D721Med (cell line): ENCODE measurements around the gene C2CD4D.
"Not testable (repeated sequence)": the region's sequence is repeated elsewhere in the genome, so short reads cannot be mapped to it uniquely, and the experiment has no call there.

Experiments used
- DNase-seq: peaks from one replicate; pipeline ENCODE4 v3.0.0; 2011; ENCODE audit warnings: low spot score; ENCODE audit not compliant: insufficient read length
- FAIRE-seq: peaks from 2 replicates; lab custom pipeline; 2011; peaks lifted over from hg19 to GRCh38; lab: Jason Lieb, UNC
- TF ChIP-seq, protein P1 (sequence below): IDR thresholded peaks from 2 replicates; pipeline ENCODE4 v1.5.1; 2012; ENCODE audit warnings: mild to moderate bottlenecking, control low read depth; ENCODE audit not compliant: insufficient read depth; ENCODE audit errors: missing control alignments

The C2CD4D gene

DNA sequence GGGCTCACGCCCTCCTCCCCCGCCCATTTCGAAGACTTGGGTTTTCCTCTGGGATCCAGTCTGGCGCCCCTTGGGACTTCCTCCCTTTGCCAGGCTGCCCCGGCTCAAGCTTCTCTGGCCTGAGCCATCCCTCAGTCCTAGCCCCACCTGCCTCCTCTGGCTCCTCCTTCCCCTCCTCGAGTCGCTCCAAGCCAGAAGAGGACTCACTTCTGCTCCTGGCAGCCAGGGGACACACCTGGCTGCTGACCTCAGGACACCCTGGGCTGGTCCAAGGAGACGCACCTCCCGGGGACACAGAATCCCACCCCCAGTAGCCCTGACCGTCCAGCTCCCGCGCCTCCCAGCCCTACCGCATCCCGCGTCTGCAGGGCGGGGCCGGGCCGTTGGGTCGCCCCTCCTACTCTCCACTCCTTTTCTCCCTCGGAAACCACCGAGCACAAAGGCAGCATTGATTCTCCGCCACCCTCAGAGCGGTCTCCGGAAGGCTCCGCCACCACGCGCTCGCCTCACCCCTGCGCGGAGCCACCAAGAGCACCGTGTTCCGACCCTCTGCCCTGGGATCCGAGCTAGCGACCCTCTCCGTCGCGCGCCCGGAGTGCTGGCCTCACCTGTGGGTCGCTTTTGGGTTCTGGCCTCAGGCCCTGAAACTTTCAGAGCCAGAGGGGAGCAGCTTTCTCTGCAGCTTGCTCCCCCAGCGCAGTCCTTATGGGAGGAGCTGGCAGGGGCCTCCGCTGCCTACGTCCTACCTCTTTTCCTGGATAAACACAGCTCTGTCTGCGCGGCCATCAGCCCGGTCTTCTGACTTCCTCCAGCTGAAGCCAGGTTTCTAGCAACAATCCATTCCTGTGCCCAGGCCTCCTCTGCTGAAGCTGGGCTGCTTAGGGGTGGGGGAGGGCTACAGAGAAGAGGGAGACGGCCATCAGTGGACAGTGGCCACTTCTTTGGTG is at the start of gene C2CD4D:
Gene C2CD4D, minus strand, starts transcription at position 364 of the 947 bp plus-strand sequence. CDS start 831 bp downstream, outside the sequence.
- TF ChIP-seq, protein P1, sequence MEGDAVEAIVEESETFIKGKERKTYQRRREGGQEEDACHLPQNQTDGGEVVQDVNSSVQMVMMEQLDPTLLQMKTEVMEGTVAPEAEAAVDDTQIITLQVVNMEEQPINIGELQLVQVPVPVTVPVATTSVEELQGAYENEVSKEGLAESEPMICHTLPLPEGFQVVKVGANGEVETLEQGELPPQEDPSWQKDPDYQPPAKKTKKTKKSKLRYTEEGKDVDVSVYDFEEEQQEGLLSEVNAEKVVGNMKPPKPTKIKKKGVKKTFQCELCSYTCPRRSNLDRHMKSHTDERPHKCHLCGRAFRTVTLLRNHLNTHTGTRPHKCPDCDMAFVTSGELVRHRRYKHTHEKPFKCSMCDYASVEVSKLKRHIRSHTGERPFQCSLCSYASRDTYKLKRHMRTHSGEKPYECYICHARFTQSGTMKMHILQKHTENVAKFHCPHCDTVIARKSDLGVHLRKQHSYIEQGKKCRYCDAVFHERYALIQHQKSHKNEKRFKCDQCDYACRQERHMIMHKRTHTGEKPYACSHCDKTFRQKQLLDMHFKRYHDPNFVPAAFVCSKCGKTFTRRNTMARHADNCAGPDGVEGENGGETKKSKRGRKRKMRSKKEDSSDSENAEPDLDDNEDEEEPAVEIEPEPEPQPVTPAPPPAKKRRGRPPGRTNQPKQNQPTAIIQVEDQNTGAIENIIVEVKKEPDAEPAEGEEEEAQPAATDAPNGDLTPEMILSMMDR: no peak
- FAIRE-seq (no peak), DNase-seq (no peak)

DNA sequence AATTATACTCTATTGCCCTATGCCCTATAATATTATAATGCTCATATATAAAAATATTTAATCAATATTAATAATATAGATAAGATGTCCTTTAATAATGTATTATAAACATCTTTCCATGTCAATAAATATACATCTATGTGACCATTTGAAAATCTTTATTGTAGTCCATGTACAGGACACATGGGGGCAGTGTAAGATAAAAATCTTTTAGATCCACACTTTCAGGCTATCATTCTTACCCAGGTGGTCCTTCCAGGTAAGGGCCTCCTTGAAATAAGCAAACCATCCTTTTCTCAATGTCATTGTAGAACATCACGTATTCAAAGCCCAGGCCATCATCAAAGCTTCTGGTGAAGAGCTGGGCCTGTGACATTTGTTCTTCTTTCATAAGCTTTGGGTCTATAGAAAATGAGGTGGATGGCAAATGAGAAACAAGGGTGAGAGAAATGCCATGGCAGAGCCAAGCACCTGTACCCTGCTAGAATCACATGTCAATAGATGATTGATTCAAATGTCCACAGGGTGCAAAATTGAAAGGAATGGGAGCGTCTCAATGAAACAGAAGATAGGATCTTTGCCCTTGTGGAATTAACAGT is 49.5 kb upstream of the C2CD4D start:
- TF ChIP-seq, protein P1: peak; percentile 46
- FAIRE-seq: no peak
- DNase-seq: no peak

GRCh38 chr1:151887028-151887427 is 47.4 kb upstream of the C2CD4D start:
- TF ChIP-seq, protein P1: no peak
- DNase-seq (no peak), FAIRE-seq (no peak)

DNA sequence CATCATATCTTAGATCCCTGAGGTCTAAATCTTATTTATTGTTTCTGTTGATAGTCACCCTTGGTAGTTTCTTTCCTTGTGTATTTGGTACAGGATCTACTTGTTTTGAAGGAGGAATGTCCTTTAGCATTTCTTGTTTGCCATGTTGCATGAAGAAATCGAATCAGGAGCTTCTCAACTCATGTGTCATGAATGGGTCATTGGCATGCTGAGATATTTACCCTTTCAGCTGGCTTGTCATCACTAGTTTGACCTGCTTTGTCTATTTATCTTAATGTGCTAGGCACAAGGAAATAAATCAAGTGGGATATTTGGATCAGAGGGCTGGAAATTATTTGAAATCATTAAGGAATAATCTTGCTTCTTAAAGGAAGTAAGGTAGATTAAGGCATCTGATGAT is 45.9 kb upstream of the C2CD4D start:
- DNase-seq: no peak
- TF ChIP-seq, protein P1: no peak
- FAIRE-seq: no peak

GRCh38 chr1:151884879-151885278 is 45.3 kb upstream of the C2CD4D start:
- DNase-seq: not testable (repeated sequence)

GRCh38 chr1:151884445-151884844 is 44.8 kb upstream of the C2CD4D start:
- FAIRE-seq, DNase-seq: not testable (repeated sequence)

More at GRCh38 chr1:151884879-151885278, 45.3 kb upstream of the C2CD4D start:
- FAIRE-seq: not testable (repeated sequence)

DNA sequence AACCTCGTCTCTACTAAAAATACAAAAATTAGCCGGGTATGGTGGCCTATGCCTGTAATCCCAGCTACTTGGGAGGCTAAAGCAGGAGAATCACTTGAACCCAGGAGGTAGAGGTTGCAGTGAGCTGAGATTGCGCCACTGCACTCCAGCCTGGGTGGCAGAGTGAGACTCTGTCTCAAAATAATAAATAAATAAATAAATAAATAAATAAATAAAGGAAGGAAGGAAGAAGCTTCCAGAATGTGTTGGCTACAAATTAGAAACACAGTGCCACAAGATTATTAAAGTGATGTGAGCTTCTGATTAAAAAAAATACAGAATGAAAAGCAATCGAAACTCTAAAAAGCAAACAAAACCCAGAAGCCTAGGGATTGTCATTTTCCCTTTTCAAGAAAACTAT is 44.3 kb upstream of the C2CD4D start:
- not testable (repeated sequence) for DNase-seq, FAIRE-seq

DNA sequence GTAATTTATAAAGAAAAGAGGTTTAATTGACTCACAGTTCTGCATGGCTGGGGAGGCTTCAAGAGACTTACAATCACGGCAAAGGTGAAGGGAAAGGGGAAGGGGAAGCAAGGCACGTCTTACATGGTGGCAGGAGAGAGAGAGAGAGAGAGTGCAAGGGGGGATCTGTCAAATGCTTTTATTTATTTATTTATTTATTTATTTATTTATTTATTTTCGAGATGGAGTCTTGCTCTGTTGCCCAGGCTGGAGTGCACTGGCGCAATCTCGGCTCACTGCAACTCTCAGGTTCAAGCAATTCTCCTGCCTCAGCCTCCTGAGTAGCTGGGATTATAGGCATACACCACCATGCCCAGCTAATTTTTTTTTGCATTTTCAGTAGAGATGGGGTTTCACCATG is 43.3 kb upstream of the C2CD4D start:
- not testable (repeated sequence) for DNase-seq, FAIRE-seq

- FAIRE-seq: no peak
- TF ChIP-seq, protein P1: no peak
- no peak for DNase-seq
These were observed 42.8 kb upstream of the C2CD4D start for GRCh38 chr1:151882466-151882865.
